HG02798 (cell line): ENCODE data around the gene ISLR2.

Experiments
- ATAC-seq: cut with Tn5 transposase; IDR thresholded peaks from one replicate; pipeline ENCODE4 v1.9.1; 2021; ENCODE audit warnings: mild to moderate bottlenecking; ENCODE audit not compliant: unreplicated experiment, poor library complexity

The ISLR2 gene

DNA sequence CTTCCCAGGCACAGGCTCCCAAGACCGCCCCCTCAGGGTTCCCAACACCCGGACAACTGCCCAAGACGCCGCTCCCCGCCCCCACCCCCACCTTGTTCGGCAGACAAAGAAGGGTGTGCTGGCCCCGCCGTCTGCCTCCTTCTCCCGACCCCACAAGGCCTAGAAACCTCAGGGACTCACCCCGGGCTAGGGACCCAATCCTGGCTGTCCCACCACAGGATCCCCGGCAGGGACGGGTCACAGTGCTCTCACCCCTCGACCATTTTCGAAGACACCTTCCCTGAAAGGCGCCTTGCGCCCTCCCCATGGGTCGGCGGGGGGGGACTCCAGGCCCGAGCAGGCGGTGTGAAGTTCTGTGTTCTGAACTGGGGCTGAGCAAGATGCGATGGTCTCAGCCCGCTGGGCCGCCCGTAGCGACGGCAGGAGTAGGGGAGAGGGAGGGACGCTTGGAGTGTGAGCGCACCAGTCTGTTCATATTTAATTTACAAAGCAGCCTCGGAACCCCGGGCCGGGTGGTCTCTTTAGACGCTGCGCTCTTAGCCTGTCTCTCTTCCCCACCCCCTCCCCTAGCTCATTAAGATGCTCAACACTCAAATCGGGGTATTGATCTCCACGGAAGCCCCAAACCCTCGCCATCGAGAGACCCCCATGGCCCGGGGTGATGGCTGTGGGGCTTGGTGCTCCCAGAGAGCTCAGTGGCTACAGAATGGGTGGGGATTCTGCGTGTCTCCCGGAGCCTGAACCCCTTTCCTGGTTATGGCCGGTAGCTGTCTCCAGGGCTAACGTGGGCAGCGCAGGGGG lies 1.4 kb upstream of the ISLR2 start:
- no peak for ATAC-seq

DNA sequence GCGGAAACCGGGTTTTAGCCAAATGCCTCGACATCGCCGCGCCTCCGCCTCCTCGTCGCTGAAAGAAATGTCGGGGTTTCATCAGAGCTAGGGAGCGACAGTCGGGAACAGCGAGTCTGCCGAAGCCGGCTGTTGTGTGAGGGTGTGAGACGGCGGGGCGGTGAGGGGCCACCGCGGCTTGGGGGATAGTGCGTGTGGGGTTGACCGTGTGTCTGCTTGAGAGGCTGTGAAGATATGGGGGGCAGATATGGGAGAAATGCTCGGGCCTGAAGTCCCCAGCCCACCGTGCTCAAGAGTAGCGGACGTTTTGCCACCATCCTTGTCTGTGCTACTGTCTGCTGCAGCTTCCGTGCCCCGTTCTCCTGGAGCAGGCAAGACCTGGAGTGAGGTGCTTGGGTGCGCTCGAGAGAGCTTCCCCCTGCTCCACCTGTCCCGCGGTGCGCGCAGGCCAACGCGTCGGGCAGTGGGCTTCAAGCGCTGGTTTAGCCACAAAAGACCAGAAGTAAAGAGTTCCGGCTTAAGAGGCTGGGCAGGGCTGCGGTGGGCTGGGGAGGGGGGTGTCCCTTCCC lies 716 bp upstream of the ISLR2 start:
- ATAC-seq: no peak

DNA sequence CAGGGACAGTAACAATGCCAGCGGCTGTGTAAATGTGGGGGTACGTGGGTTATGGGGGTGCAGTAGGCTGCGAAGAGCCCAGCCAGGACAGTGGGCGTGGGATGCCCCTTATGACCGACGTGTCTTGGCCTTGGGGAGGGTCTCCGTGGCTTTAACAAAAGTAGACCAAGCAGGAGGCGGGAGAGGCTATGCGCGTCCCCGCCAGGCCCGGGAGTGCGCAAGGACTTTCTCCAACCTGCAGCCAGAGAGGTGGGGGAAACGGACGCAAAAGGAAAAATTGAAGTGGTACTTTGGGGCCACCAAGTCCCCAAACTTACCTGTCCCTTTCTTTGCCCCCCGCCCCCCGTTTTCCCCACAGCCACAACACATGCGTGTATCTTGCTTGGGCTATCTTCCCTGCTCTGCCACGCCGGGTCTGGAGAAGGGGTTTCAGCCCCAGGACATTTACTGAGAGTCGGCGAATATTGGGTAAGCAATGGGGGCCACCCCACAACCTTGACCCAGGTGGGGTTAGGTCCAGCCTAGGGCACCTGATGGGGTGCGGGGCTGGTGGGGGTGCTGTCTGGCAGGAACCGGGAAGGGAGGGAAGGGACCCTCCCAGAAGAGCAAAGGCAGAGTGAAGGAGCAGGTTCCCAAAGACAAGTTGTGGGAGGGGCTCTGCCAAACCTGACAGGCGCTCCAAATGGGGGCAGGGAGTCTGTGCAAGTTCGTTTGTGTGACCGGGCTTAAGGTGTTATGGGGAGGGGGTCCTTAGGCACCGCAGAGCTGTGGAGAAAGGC lies 652 bp downstream of the ISLR2 start:
- no peak for ATAC-seq

DNA sequence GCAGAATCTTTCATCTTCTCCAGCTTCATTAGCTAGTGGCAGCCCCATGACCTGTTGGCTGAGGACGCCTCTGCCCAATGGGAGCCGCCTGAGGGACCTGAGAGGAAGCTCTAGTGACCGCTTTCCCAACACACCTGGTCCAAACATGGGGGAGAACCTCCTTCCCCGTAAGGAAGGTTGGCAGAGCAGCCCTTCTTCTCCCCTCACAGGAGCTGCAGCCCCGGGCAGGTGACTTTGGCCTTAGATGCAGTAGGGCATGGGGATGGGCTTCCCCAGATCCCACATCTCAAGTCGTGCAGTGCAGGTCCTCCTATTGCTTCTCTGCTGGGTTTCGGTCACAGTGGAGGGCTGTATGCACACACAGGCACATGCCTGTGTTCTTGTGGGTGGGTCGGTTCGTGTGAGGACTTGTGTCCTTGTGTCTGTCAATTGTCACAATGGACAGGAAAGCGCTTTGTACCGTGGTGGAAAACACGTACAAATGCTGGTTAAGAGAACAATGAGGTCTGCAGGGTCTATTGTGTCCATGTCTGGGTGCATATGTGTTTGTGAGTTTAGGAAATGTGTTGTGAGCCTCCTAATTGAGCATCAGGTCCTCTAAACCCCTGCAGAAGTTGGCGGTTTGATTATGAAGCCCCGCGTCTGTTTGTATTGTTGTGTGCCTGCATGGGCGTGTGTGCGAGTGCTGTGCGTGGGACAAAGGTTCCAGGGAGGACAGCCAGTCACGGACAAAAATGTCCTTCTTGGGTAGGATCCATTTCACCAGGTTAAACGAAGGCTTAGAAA lies 1.4 kb downstream of the ISLR2 start:
- ATAC-seq: no peak

DNA sequence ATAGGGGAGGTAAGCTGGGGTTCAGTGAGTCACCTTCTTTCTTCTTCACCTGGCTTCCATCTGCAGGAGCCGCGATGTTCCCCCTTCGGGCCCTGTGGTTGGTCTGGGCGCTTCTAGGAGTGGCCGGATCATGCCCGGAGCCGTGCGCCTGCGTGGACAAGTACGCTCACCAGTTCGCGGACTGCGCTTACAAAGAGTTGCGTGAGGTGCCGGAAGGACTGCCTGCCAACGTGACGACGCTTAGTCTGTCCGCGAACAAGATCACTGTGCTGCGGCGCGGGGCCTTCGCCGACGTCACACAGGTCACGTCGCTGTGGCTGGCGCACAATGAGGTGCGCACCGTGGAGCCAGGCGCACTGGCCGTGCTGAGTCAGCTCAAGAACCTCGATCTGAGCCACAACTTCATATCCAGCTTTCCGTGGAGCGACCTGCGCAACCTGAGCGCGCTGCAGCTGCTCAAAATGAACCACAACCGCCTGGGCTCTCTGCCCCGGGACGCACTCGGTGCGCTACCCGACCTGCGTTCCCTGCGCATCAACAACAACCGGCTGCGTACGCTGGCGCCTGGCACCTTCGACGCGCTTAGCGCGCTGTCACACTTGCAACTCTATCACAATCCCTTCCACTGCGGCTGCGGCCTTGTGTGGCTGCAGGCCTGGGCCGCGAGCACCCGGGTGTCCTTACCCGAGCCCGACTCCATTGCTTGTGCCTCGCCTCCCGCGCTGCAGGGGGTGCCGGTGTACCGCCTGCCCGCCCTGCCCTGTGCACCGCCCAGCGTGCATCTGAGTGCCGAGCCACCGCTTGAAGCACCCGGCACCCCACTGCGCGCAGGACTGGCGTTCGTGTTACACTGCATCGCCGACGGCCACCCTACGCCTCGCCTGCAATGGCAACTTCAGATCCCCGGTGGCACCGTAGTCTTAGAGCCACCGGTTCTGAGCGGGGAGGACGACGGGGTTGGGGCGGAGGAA lies 2.6 kb downstream of the ISLR2 start:
- no peak for ATAC-seq

DNA sequence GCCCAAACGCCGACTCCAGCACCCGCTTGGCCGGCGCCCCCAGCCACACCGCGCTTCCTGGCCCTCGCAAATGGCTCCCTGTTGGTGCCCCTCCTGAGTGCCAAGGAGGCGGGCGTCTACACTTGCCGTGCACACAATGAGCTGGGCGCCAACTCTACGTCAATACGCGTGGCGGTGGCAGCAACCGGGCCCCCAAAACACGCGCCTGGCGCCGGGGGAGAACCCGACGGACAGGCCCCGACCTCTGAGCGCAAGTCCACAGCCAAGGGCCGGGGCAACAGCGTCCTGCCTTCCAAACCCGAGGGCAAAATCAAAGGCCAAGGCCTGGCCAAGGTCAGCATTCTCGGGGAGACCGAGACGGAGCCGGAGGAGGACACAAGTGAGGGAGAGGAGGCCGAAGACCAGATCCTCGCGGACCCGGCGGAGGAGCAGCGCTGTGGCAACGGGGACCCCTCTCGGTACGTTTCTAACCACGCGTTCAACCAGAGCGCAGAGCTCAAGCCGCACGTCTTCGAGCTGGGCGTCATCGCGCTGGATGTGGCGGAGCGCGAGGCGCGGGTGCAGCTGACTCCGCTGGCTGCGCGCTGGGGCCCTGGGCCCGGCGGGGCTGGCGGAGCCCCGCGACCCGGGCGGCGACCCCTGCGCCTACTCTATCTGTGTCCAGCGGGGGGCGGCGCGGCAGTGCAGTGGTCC lies 3.5 kb downstream of the ISLR2 start:
- ATAC-seq: no peak

DNA sequence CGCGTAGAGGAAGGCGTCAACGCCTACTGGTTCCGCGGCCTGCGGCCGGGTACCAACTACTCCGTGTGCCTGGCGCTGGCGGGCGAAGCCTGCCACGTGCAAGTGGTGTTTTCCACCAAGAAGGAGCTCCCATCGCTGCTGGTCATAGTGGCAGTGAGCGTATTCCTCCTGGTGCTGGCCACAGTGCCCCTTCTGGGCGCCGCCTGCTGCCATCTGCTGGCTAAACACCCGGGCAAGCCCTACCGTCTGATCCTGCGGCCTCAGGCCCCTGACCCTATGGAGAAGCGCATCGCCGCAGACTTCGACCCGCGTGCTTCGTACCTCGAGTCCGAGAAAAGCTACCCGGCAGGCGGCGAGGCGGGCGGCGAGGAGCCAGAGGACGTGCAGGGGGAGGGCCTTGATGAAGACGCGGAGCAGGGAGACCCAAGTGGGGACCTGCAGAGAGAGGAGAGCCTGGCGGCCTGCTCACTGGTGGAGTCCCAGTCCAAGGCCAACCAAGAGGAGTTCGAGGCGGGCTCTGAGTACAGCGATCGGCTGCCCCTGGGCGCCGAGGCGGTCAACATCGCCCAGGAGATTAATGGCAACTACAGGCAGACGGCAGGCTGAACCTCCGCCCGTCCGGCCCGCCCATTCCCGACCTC lies 4.1 kb downstream of the ISLR2 start:
- ATAC-seq: no peak

DNA sequence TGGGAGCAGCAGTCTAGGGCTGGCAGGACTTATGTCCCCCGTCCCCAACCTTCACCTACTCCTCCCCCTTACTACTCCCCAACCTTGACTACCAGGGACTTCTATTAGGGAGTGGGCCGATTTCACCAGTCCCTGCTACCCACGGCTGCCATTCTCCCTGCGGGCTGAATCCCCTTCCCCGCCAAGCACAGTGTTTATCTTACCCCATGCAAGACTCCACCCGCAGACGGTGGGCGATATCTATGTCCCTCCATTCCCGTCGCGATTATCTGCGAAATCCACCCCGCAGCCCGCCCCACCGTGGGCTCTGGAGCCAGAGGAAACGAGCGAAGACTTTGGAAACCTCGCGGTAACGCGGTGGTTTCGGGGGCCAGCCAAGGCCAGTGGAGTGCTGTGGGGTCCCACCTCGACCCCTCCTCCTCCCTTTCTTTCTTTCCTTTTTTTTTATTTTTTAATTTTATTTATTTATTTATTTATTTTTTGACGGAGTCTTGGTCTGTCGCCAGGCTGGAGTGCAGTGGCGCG lies 4.7 kb downstream of the ISLR2 start:
- ATAC-seq: no peak

DNA sequence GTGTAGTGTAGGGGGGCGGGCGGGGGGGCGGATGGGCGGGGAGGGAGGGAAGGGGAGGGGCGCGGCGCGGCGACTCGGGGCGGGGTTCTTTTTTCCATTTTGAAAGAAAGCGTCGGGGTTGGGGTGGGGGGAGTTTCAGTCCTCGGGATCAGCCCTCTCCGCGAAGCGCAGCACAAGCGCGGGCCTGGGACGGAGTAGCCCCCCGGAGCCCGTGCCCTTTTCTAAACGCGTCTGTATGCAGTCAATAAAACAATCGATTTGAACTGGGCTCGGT lies 6.1 kb downstream of the ISLR2 start:
- no peak for ATAC-seq

DNA sequence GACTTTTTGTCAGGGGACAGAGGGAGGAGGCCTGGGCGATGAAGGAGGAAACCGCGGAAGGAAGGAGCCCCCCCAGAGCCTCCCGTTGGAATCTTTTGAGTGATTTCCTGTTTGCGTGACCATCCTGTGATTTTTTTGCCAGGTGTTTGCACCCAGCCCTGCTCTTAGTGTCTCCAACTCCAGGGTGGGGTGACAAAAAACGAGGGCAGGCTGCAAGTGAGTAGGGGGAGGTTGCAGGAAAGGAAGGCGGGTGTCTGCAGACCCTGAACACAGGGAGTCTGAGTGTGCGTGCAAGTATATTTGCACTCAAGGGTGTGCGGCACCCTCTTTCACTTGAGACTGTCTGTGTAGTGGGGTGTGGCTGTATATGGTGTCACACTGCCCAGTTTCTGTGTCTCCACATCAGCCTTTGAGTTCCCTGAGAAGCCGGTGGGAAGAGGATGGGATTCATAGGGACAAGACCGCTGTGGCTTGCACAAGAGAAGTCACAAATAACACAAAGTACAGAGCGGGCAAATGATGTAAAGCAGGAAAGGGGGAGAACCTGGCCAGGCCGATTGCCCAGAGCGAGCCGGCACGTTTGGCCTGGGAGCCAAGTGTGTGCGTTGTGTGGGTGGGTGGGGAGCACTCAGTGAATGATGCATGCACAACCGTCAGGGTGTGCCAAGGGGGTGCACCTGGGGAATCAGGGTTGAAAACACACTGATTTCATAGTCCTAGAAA lies 6.6 kb downstream of the ISLR2 start:
- ATAC-seq: no peak

DNA sequence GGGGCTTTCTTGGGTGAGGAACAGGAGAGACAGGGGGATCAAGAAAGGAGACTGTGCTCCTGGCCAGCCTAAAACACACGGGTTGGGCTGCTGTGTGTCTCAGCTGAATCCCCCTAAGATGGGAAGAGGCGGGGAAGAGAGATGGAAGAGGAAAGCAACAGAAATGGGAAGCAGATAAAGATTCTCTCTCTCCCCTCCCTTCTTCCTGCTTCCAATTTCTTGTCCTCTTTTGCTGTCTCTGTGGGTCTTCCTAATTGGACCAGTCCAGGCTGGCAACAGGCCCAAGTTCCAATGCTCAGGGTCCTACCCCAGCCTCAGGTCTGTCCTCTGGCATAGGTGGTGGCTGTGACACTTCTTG lies 7.1 kb downstream of the ISLR2 start:
- no peak for ATAC-seq

DNA sequence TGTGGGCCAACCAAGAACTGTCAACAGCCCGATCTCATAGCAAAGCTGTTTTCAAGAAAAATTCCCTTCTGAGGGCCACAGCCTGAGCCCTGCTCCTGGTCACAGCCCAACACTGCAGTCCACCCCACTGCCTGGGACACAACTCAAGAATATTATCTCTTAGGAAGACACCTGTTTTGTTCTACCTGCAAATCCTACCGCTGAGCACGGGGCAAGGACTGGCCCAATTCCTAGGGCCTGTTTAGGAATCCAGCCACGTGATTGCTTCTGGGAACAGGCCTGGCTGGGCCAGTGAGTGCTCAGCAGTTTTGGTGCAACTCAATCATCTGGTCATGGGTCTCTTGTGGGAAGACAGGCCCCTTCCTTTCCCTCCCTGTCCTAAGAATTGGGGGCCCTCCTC lies 8.3 kb downstream of the ISLR2 start:
- ATAC-seq: no peak

DNA sequence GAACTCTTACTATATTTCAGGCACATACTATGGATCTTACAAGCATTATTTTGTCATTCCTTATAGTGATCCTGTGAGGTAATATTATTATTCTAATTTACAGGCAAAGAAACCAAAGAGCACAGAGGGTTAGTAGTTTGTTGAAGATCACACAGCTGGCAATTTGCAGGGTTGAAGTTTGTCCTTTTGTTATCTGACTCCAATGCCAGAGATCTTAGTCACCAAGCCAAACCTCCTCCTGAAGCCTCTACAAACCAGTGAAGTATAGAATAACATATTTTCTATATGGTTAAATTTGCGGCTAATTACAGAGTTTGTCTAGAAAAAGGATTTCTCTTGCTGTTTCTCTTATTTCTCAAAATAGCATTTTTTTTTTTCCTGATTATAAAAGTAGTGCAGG lies 11.2 kb downstream of the ISLR2 start:
- ATAC-seq: no peak

DNA sequence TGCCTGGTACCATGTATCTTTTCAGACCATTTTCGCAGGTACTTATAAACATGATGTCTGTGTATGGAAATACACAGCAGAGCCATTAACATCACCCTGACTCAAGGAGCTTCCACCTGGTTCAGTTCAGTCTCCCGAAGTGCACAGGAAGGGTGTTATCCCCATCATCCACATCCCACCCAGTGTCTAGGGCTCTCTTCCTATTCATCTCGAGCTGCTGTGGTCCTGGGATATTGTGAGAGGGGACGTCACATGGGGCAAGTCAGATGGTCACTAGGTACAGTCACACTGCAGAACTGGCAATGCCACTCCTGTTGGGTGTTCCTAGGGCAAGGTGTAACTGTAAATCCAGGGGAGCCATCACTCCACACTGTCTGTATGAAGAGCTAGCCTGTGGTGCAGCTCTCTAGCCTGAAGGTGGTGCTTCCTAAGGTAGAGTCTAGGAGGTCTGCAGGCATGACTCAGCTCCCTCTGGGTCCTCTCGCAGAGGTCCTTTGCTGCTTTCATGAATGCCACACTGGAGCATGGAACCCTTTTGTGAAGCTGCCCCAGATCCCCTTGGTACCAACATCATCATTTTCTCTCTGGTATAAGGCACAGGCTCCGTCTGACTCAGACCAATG lies 13.9 kb downstream of the ISLR2 start:
- no peak for ATAC-seq

DNA sequence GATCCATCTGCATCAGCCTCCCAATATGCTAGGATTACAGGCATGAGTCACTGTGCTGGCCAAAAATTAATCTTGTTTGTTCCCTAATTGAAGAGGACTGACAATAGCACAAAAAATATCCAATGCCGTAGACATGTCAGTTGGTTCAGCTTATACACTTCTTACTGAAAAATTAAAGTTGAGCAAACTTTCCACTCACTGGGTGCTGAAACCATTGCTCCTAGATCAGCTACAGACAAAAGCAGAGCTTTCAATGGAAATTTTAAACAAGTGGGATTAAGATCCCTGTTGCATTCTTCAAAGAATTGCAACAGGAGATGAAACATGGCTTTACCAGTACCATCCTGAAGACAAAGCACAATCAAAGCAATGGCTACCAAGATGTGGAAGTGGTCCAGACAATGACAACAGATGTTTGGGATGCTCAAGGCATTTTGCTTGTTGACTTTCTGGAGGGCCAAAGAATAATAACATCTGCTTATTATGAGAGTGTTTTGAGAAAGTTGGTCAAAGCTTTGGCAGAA lies 16.0 kb downstream of the ISLR2 start:
- no peak for ATAC-seq

DNA sequence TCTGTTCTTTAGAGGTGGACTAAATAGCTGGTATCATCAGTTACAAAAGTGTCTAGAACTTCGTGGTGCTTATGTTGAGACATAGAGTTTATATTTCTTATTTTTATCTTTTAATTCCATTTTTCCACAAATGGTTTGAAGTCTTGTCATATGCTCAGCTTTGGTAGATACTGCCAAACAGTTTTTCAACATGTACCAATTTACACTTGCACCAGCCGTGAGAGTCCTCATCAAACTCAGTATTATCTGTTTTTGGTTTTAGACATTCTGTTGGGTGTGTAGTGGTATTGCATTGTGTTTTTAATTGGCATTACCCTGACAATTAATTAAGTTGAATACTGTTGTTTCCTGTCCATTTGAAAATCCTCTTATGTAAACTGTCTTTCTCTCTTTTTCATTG lies 16.7 kb downstream of the ISLR2 start:
- no peak for ATAC-seq

DNA sequence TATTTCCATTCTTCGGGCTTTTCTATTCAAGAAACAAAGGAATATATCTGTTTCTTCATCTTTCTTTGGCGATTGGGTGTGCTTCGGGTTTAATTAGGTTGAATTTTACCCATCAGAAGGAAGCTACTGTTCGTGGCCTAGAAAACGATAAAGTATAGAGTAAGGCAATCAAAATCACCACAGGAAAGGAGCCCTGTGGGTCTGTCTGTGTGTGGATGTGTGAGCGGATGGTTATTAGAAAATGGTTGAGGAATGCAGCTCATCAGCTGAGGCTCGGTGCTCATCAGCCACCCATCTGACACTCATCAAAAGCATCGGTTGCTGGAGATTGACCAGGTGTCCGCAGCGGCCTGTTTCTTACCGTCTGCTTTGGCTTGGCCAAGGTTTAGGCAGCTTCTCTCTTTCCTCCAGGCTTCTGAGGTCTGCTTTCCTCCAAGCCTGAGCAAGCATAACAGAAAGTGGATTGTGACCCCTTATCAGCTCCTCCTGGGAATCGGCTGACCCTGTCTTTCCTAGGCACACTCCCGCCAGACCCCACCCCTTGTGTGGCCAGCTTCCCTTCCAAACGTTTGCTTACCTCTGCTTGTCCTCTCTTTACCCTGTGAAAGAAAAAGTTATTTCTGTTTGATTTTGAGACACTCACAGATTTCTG lies 25.5 kb downstream of the ISLR2 start:
- no peak for ATAC-seq
